Central memory CD4-positive, alpha-beta T cell (primary cell): ENCODE measurements around the gene NMNAT2.

ENCODE experiments used
- DNase-seq: peaks from one replicate; pipeline ENCODE4 v3.0.0; 2022

The NMNAT2 gene

DNA sequence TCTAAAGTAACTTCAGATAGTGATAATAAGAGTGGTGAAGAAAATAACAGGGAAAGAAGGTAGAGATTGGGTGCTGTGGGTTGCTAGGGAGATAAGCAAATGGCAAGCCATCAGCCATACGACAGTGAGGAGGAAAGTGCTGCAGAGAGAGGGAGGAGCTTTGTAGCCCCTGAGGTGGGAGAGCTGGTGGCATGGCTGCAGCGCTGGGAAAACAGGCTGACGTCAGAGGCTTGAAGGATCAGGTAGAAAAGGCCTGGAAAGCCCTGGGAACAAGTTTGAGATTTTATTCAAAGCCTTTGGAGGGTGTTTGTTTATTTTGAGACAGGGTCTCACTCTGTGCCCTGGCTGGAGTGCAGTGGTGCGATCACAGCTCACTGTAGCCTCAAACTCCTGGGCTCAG lies 109.5 kb downstream of the NMNAT2 start:
- DNase-seq = no peak

DNA sequence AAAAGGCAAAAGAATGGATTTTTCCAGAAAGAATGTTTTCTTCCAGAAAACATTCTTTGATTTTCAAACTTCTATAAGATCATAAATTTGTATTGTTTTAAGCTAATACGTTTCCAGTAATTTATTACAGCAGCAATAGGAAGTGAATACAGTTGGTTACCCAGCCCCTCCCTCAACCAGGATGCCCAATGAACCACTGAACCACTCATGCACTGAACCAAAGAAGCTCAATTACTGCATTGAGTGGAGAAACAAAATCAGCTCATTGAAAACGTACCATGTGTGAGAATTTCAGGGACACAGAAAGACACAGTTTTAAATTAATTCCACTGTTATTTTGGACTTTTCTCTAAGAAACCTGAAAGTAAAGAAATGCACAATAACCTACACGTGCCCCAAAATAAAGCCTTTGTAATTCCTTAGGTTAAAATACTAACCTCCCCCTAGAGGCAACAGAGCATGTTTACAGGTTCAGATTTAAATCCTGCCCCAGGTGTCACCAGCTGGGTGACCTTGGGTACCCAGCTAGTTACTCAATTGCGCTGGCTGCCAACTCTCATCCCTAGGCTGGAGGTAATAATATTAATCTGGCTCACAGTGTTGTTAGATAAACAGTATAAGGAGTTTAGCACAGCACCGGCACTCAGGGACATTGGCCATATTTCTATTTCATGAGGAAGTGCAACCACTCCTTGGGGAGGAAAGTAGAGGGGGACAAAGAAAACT lies 111.7 kb downstream of the NMNAT2 start:
- no peak for DNase-seq

DNA sequence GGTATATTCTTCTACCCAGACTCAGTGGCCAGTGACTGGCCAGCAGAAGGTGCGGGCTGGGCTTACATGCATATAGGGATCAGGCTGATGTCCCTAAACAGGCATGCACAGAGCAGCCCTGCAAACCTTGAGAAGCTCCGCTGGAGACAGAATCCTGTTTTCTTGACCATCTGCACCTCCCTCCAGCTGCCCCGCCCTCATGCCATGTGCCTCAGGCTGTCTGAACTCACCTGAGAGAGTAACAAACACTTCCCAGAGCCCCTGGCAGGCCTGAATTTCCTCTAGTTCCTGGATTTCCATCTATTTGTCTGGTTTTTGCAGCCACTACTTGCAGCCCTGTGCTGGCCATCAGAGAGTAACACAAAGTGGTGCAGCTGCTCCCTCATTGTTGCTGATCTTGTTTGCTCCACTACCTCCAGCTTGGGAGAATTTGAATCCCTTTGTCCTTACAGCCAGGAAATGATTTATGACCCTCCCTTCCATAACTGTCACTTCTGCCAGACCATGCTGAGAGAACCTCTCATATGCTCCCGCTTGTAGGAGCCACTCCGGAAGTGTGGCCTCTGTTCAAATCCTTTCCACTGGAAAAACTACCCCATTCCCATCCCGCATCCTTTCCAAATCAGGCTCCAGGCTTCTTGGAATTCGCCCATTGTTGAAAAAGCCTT lies 113.6 kb downstream of the NMNAT2 start:
- DNase-seq = no peak

- DNase-seq = no peak
Observed at GRCh38 chr1:183303901-183304300, 114.3 kb downstream of the NMNAT2 start.

DNA sequence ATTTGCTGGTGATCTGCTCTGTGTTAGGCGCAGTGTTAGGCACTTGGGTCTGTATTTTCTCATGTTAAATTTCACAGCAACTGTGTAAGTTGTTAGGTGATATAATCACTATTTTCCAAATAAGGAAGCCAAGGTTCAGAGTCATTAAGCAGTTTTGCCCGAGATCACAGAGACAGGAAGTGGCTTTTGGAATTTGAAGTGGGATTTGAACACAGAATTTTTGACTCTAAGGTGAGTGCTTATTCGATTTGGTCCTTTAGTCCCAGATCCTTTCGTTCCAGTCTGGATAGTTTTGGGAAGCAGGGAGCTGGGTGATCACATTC lies 114.9 kb downstream of the NMNAT2 start:
- DNase-seq = no peak

GRCh38 chr1:183302452-183303322 lies 115.5 kb downstream of the NMNAT2 start:
- DNase-seq = no peak

DNA sequence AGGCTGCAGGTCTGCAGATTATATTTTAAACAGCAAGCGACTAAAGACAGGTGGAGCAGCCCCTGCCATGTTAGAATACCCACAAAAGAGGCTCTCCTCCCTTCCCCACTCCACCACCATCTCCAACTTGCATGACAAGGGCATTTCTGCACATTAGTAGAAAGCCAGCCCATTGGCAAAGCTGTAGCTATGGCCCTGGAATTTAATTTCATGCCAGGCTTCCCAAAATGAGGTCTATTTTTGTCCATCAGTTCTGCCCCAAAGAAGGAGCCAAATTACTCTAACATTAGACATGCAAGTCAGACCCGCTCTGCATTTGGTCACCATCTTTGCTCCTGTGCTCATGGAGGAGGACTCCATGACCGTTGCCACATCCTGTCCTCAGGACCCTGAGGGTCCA lies 116.9 kb downstream of the NMNAT2 start:
- DNase-seq = no peak

DNA sequence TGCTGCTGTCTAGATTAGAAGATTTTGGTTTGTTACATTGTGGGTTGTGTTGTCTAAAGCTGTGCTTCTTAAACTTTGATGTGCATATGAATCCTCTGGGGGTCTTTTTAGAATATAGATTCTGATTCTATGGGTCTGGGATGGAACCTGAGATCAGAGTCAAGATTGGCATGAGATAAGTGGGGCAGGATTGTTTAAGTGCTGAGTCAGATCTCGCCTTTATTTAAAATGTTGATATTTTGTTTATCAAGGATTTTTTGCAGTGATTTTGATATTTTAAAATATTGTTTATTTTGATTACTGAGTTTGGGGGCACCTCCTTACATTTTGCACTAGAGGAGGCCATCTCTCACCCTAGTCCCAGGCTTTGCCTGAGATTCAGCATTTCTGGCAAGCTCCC lies 117.4 kb downstream of the NMNAT2 start:
- no peak for DNase-seq

DNA sequence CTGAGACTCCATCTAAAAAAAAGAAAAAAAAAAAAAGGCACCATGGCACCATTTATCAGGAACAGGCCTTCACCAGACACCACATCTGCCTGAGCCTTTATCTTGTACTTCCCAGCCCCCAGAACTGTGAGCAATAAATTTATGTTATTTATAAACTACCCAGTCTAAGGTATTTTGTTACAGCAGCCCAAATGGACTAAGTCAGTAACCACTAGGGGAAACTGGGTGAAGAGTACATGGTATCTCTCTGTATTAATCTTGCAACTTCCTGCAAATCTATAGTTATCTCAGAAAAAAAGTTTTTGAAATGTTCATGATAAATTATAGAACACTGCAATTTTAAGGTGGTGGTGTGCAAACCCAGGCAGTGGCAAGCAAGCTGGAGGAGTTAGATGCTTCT lies 117.8 kb downstream of the NMNAT2 start:
- DNase-seq = no peak

DNA sequence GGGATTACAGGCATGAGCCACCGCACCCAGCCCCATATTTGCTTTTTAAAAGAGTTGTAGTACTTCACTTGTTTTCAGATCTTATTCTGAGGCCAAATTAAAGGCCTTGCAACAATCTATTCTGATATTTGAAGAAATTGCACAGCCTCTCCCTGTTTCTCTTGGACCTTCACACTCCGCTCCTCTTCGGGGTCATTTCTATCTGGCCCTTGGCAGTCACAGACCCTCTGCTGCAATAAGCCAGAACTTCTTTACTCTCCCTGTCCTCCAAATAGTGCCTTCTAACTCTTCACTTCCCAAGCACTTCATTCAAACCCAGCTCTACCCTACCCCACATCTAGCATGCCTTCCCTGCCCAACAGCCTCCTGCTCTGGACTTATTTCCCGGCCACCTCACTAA lies 121.4 kb downstream of the NMNAT2 start:
- no peak for DNase-seq

- no peak for DNase-seq
Observed at GRCh38 chr1:183295521-183295920, 122.7 kb downstream of the NMNAT2 start.

DNA sequence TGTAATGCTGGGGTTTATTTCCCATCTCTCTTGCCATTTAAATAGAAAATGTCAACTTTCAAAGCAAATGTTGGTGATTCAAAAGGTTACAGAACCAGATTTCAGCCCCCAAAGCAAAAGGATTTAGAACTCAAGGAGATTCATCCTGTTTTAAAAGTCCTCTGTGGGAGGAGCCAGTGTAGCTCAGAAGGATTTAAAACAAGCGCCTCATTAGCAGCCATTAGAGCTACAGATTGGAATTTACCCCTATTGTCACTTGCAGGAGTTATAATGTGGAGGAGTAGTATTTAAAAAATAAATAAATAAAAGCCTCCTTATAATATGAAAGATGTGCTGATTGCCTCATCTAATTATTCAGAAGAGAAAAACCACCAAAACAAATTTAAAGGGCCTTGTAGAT lies 124.3 kb downstream of the NMNAT2 start:
- DNase-seq = no peak

- DNase-seq = no peak
Observed at GRCh38 chr1:183293241-183293640, 124.9 kb downstream of the NMNAT2 start.

GRCh38 chr1:183291802-183292514 lies 126.2 kb downstream of the NMNAT2 start:
- DNase-seq = no peak

DNA sequence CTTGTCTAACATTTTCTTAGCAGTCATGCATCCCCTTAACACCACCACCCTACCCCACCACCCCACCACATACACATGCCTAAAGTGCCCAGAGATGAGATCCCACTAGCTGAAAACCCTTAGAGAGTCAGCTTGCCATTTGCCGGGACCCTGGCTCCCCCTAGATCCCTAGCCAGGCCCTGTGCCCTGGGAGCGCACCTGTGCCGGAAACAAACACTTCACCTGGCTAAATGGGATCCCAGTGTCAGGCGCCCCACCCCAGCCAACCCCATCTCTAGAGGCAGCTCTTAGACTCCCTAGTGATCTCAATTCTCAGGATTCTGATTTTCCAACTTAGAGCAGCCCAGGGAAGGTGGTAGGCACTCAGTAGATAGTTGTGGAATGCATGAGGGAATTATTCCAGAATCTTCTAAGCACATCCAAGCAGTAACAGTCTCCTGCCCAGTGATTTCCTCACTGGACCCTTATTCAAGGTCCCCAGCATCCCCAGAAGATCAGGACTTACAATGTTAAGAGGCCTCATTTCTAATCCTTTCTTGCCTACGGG lies 126.9 kb downstream of the NMNAT2 start:
- DNase-seq = no peak

DNA sequence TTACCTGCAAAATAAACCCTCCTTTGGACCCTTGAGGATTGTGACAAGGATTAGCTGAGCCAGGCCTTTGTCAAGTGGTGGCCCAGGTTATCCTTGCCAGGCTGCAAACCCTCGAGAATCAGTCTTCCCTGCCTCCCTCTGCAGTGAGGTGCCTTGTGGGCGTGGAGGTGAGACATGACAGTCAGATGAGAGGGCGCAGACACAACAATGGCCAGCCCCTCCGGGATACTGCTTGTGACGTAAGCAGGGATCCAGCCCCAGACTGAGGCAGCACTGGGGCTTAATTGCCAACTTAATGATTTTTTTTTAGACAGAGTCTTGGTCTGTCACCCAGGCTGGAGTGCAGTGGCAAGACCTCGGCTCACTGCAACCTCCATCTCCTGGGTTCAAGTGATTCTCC lies 127.6 kb downstream of the NMNAT2 start:
- no peak for DNase-seq

DNA sequence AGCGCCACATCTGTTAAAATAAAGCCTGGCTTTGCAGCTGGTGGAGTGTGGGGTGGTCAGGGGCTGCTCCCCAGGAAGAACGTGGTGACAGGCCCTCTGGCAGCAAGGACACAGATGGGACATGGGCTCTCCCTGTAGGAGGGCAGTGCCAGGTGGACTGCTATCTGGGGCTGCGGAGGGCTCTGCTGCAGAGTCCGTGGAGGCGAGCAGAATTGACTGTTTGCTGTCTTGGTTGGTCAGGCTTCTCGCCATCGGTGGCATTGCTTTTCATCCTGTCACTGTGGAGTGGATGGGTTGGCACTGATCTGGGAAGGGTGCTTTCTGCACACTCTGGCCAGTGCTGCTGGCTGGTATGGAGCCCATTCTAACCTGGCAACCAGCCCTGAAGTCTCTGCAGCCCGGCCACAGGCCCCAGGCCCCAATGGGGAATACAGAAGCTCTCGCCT lies 129.1 kb downstream of the NMNAT2 start:
- no peak for DNase-seq

- DNase-seq = no peak
Observed at GRCh38 chr1:183288583-183288982, 129.6 kb downstream of the NMNAT2 start.

GRCh38 chr1:183287191-183287675 lies 130.9 kb downstream of the NMNAT2 start:
- no peak for DNase-seq

DNA sequence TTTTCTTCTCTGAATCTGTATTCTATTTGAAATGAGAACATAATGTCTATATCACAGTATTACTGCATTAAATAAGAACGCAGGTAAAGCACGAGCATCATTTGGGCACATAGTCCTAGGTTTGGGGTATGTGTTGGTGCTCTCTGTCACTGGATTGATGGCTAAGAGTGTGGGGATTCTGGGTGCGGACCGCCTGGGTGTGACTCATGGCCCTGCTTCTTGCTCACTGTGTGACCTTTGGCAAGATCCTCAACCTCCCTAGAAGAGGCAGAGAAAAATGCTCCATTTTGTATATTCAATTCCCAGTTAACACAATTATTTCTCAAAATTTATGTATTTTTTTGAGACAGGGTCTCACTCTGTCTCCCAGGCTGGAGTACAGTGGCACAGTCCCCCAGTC lies 132.4 kb downstream of the NMNAT2 start:
- DNase-seq = no peak

DNA sequence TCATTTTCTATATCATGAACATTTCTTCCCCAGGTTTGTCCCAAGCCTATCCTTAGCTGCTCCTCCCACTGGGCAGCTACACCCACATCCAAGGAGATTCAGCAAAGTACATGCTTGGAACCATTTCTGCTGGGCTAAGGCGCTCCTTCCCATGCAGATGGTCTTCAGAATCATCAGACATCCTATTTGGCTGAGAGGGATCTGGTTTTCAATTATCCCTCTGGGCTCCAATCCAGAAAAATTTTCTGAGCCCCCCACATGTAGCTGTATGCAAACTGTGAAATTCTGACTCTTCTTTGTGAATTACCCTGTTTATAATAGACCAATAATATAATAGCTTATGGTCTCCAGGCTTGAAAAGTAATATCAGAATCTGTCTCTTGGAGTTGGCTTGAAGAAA lies 132.9 kb downstream of the NMNAT2 start:
- DNase-seq = no peak

DNA sequence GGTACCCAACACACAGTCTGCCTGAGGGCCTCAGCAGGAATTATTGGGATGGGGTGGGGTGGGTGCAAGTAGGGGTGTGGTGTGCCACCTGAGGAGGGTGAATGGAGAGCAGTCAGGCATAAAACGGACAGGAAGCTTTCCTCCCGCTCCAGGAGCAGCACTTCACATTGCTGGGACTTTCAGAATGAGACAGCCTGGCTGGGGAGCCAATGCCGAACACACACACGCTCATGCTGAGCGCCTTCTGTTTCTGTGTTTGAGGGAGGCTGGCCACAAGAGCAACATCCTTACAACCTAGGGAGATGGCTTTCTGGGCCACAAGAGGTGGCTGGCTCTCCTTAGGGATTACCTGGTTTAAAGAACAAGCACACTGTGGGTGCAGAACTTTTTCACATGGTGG lies 134.1 kb downstream of the NMNAT2 start:
- no peak for DNase-seq

- DNase-seq = no peak
Observed at GRCh38 chr1:183283286-183283685, 134.9 kb downstream of the NMNAT2 start.
